ENCODE measurements around the gene CBLN4.

The CBLN4 gene

GRCh38 chr20:56001106-56001785 lies 4.1 kb downstream of the CBLN4 start:
- Histone ChIP-seq H3K27ac (ENCODE audit: low read depth, low read length) (no peak overlapping the region), H3K9ac (ENCODE audit: low read length) (no peak overlapping the region), H3K4me3 (ENCODE audit: low read length) (no peak overlapping the region), H3K27me3 (ENCODE audit: control insufficient read depth, insufficient read depth, low read length) (peaks cover 5% of the 10 kb centered on the region), H3K36me3 (ENCODE audit: control insufficient read depth, insufficient read depth, low read length) (no peaks in the 10 kb centered on the region), H3K4me1 (ENCODE audit: control insufficient read depth, insufficient read depth, low read length) (no peaks in the 10 kb centered on the region)

GRCh38 chr20:55978550-55978949 lies 26.8 kb downstream of the CBLN4 start:
- Histone ChIP-seq H3K27ac (ENCODE audit: low read depth, low read length) (no peak overlapping the region), H3K9ac (ENCODE audit: low read length) (no peak overlapping the region), H3K4me1 (ENCODE audit: control insufficient read depth, insufficient read depth, low read length) (peaks cover 9% of the 10 kb centered on the region), H3K4me3 (ENCODE audit: low read length) (no peak overlapping the region), H3K27me3 (ENCODE audit: control insufficient read depth, insufficient read depth, low read length) (no peaks in the 10 kb centered on the region), H3K36me3 (ENCODE audit: control insufficient read depth, insufficient read depth, low read length) (no peaks in the 10 kb centered on the region)

DNA sequence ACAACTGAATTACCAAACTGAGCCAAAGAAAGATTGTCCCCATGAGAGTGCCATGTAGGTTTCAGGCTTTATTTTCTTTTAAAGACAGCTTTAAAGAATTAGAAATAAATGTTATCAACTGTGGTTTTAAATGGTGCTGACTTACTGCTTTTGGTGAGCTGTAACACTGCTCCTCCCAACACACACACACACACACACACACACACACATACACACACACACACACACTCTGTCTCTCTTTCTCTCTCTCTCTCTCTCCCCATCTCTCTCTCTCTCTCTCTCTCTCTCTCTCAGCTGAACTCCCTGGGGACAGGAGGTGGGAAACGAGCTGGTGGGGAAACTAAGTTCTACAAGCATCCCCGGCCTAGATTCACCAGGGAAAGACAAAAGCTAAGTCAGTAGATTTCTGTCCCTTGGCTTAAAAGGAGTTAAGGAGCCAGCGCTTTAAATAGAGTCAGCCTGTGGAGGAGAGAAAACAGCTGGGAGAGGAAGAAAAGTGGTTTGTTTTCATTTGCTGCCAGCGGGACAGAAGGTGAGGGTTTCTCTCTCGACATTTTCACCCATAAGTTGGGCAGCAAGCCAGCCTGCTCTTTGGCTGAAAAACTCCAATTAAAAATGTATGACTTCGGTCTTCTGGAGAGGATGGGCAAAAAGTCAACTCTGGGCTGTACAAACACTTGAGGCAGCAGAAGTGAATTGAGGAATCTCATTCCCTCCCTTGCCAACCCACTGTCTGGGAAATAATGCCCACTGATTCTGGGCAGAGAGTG lies 27.4 kb downstream of the CBLN4 start:
- H3K9ac ChIP-seq (ENCODE audit: low read length), result no peak overlapping the region
- no peaks in the 10 kb centered on the region for H3K27me3 ChIP-seq (ENCODE audit: control insufficient read depth, insufficient read depth, low read length)
- no peak overlapping the region for H3K27ac ChIP-seq (ENCODE audit: low read depth, low read length)
- peaks cover 9% of the 10 kb centered on the region for H3K4me1 ChIP-seq (ENCODE audit: control insufficient read depth, insufficient read depth, low read length)
- H3K4me3 ChIP-seq (ENCODE audit: low read length), result no peak overlapping the region
- H3K36me3 ChIP-seq (ENCODE audit: control insufficient read depth, insufficient read depth, low read length), result no peaks in the 10 kb centered on the region

- Histone ChIP-seq H3K4me1 (ENCODE audit: control insufficient read depth, insufficient read depth, low read length) (peaks cover 9% of the 10 kb centered on the region), H3K27me3 (ENCODE audit: control insufficient read depth, insufficient read depth, low read length) (no peaks in the 10 kb centered on the region), H3K36me3 (ENCODE audit: control insufficient read depth, insufficient read depth, low read length) (no peaks in the 10 kb centered on the region), H3K9ac (ENCODE audit: low read length) (no peak overlapping the region), H3K27ac (ENCODE audit: low read depth, low read length) (no peak overlapping the region), H3K4me3 (ENCODE audit: low read length) (no peak overlapping the region)
Observed at GRCh38 chr20:55974491-55975202, 30.7 kb downstream of the CBLN4 start.

- Histone ChIP-seq H3K27ac (ENCODE audit: low read depth, low read length) (no peak overlapping the region), H3K9ac (ENCODE audit: low read length) (no peak overlapping the region), H3K36me3 (ENCODE audit: control insufficient read depth, insufficient read depth, low read length) (no peaks in the 10 kb centered on the region), H3K27me3 (ENCODE audit: control insufficient read depth, insufficient read depth, low read length) (no peaks in the 10 kb centered on the region), H3K4me1 (ENCODE audit: control insufficient read depth, insufficient read depth, low read length) (no peaks in the 10 kb centered on the region), H3K4me3 (ENCODE audit: low read length) (no peak overlapping the region)
Observed at GRCh38 chr20:55964790-55965189, 40.5 kb downstream of the CBLN4 start.

DNA sequence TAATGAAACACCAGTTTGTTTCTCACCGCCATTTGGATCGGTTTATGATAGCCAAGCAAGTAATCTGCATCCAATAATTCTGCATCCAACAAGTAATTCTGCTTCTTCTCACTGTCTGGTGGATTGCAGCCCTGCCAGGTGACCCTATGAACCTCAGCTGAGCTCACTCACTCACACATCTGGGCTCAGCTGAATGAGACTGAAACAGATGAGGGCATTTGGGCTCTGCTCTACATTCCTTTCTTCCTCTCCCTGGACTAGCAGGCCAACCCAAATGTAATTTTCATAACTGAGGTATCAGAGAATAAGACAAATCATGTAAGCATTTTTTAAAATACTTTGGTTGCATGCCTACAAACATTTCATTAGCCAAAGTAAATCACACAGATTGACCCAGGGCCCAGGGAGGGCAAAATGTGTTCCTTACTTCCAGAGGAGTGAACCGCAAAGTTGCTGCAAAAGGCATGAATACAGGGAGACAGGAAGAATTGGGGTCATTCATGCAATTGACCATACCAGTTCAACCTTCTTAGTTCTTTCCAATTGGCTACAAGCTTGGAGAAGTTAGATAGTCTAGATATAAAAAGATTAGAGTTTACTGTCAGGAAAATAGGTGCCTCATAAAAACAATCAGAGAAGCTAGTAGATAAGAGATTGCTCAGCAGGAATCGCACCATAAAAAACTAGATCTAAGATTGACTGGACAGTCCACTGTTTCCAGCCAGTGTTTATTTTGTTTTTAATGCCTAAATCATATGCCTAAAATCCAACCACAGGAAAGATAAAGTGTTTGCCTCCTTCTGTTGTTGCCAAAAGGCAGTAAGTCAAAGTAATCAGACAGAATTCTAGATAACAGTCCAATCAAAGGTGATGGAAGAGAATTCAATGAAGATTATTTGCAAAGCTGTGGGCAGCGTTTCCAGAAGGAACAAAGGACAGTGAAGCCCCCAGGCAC lies 43.7 kb downstream of the CBLN4 start:
- no peak overlapping the region for H3K4me3 ChIP-seq (ENCODE audit: low read length)
- H3K27me3 ChIP-seq (ENCODE audit: control insufficient read depth, insufficient read depth, low read length), result no peaks in the 10 kb centered on the region
- H3K27ac ChIP-seq (ENCODE audit: low read depth, low read length), result no peak overlapping the region
- no peaks in the 10 kb centered on the region for H3K4me1 ChIP-seq (ENCODE audit: control insufficient read depth, insufficient read depth, low read length)
- no peak overlapping the region for H3K9ac ChIP-seq (ENCODE audit: low read length)
- H3K36me3 ChIP-seq (ENCODE audit: control insufficient read depth, insufficient read depth, low read length), result no peaks in the 10 kb centered on the region

DNA sequence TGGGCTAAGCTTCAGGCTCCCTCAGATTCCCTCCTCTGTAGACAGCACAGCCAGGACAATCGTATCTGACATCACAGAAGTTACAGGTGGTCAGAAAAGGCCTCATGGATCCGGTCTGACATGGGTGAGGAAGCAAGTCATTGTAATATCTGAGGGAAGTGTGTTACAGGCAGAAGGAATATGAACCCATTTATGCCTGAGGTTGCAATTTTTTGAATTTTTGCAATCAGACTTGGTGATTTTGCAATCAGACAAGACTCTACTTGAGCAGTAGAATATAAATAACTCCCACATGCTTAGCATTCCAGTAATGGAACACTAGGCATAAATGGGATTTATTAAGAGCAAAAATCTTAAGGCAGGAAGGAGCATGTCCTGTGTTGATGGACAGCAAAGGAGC lies 52.1 kb downstream of the CBLN4 start:
- H3K36me3 ChIP-seq (ENCODE audit: control insufficient read depth, insufficient read depth, low read length), result no peaks in the 10 kb centered on the region
- no peak overlapping the region for H3K9ac ChIP-seq (ENCODE audit: low read length)
- H3K27ac ChIP-seq (ENCODE audit: low read depth, low read length), result no peak overlapping the region
- no peaks in the 10 kb centered on the region for H3K4me1 ChIP-seq (ENCODE audit: control insufficient read depth, insufficient read depth, low read length)
- no peak overlapping the region for H3K4me3 ChIP-seq (ENCODE audit: low read length)
- H3K27me3 ChIP-seq (ENCODE audit: control insufficient read depth, insufficient read depth, low read length), result no peaks in the 10 kb centered on the region

- no peak overlapping the region for H3K27ac ChIP-seq (ENCODE audit: low read depth, low read length)
- no peaks in the 10 kb centered on the region for H3K4me1 ChIP-seq (ENCODE audit: control insufficient read depth, insufficient read depth, low read length)
- no peaks in the 10 kb centered on the region for H3K27me3 ChIP-seq (ENCODE audit: control insufficient read depth, insufficient read depth, low read length)
- no peaks in the 10 kb centered on the region for H3K36me3 ChIP-seq (ENCODE audit: control insufficient read depth, insufficient read depth, low read length)
- no peak overlapping the region for H3K9ac ChIP-seq (ENCODE audit: low read length)
- no peak overlapping the region for H3K4me3 ChIP-seq (ENCODE audit: low read length)
Observed at GRCh38 chr20:55947701-55948100, 57.6 kb downstream of the CBLN4 start.
